MM.1S (cell line): ENCODE data around the gene DNAH6.
"Not testable (repeated sequence)": the region's sequence is repeated elsewhere in the genome, so short reads cannot be mapped to it uniquely, and the experiment has no call there.

Experiments used
- DNase-seq: peaks from one replicate; pipeline ENCODE4 v3.0.0-alpha.2; 2015
- H2AFZ ChIP-seq: fragments of 300-600 bp; sonication (generic); 2 replicates; pipeline ENCODE4 v1.6.0; 2016; ENCODE audit warnings: antibody characterized with exemption, low read length
- H3F3A ChIP-seq: fragments of 300-600 bp; sonication (generic); 2 replicates; pipeline ENCODE4 v1.6.1; 2016; ENCODE audit warnings: mild to moderate bottlenecking, antibody characterized with exemption, low read length, moderate library complexity, mixed read lengths; ENCODE audit not compliant: insufficient read depth
- H3K27ac ChIP-seq: fragments of 300-600 bp; sonication (generic); 2 replicates; pipeline ENCODE4 v1.5.1; 2016; ENCODE audit warnings: mild to moderate bottlenecking, low read length
- H3K27me3 ChIP-seq: fragments of 300-600 bp; sonication (generic); replicated peaks from 2 replicates; pipeline ENCODE4 v1.6.0; 2016; ENCODE audit warnings: low read length; ENCODE audit not compliant: insufficient read depth
- H3K36me3 ChIP-seq: fragments of 300-600 bp; sonication (generic); replicated peaks from 2 replicates; pipeline ENCODE4 v1.6.1; 2016; ENCODE audit warnings: mild to moderate bottlenecking, low read length, mixed read lengths; ENCODE audit not compliant: insufficient read depth
- H3K4me1 ChIP-seq: fragments of 300-600 bp; sonication (generic); 2 replicates; pipeline ENCODE4 v1.6.1; 2016; ENCODE audit warnings: low read length, mixed read lengths
- H3K4me2 ChIP-seq: fragments of 300-600 bp; sonication (generic); 2 replicates; pipeline ENCODE4 v1.6.0; 2016; ENCODE audit warnings: low read depth, low read length
- H3K4me3 ChIP-seq: fragments of 300-600 bp; sonication (generic); 2 replicates; pipeline ENCODE4 v1.5.1; 2016; ENCODE audit warnings: low read length, mixed read lengths
- H3K79me2 ChIP-seq: fragments of 300-600 bp; sonication (generic); 2 replicates; pipeline ENCODE4 v1.6.1; 2016; ENCODE audit warnings: mixed run types, low read length, mixed read lengths
- H3K9ac ChIP-seq: fragments of 300-600 bp; sonication (generic); 2 replicates; pipeline ENCODE4 v1.6.1; 2016; ENCODE audit warnings: low read length, mixed read lengths
- H3K9me2 ChIP-seq: fragments of 300-600 bp; sonication (generic); replicated peaks from 2 replicates; pipeline ENCODE4 v1.6.1; 2016; ENCODE audit warnings: mild to moderate bottlenecking, low read length, mixed read lengths; ENCODE audit not compliant: insufficient read depth
- H3K9me3 ChIP-seq: fragments of 300-600 bp; sonication (generic); replicated peaks from 2 replicates; pipeline ENCODE4 v1.6.1; 2016; ENCODE audit warnings: mild to moderate bottlenecking, low read length, mixed read lengths; ENCODE audit not compliant: insufficient read depth
- H4K20me1 ChIP-seq: fragments of 300-600 bp; sonication (generic); 2 replicates; pipeline ENCODE4 v1.6.1; 2016; ENCODE audit warnings: mild to moderate bottlenecking, low read length, moderate library complexity, mixed read lengths; ENCODE audit not compliant: insufficient read depth
- EZH2 ChIP-seq: fragments of 300-600 bp; sonication (generic); optimal IDR thresholded peaks from 2 replicates; pipeline ENCODE3; 2017; ENCODE audit warnings: low read depth, mild to moderate bottlenecking, antibody characterized with exemption, low read length, mixed read lengths
- EZH2phosphoT487 ChIP-seq: fragments of 300-600 bp; sonication (generic); IDR thresholded peaks from 2 replicates; pipeline ENCODE4 v1.6.1; 2018; ENCODE audit warnings: antibody characterized with exemption, low read length
- TF ChIP-seq, protein P1 (sequence below): fragments of 300-600 bp; sonication (generic); IDR thresholded peaks from 2 replicates; pipeline ENCODE4 v1.5.1; 2016; ENCODE audit warnings: antibody characterized with exemption, low read length, mixed read lengths

The DNAH6 gene

DNA sequence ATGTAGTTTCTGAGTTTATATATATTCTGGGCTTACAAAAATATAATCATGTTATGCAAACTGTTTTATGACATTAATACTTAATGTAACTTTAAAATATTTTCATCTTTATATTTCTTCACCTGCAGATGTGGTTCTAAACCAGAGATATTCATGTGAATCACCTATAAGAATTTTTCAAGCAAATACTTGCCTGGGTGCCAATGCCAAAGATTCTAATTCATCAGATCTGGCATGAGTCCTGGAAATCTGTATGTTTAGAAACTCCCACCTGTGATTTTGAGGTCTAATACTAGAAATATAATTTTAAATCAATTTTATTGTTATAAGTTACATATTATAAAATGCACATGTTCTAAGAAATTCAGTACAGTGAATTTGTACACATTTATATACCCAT lies 19.9 kb upstream of the DNAH6 start:
- H3K9me3 ChIP-seq = no peaks in the 10 kb centered on the region
- H3K27me3 ChIP-seq = no peaks in the 10 kb centered on the region
- no peak overlapping the region for H3K4me2 ChIP-seq
- H3K36me3 ChIP-seq = no peaks in the 10 kb centered on the region
- no peak overlapping the region for H3K27ac ChIP-seq
- H3K4me1 ChIP-seq = peaks cover 4% of the 10 kb centered on the region; the same call in 1 of the 2 replicates
- TF ChIP-seq EZH2 = no peak
- TF ChIP-seq, protein P1, sequence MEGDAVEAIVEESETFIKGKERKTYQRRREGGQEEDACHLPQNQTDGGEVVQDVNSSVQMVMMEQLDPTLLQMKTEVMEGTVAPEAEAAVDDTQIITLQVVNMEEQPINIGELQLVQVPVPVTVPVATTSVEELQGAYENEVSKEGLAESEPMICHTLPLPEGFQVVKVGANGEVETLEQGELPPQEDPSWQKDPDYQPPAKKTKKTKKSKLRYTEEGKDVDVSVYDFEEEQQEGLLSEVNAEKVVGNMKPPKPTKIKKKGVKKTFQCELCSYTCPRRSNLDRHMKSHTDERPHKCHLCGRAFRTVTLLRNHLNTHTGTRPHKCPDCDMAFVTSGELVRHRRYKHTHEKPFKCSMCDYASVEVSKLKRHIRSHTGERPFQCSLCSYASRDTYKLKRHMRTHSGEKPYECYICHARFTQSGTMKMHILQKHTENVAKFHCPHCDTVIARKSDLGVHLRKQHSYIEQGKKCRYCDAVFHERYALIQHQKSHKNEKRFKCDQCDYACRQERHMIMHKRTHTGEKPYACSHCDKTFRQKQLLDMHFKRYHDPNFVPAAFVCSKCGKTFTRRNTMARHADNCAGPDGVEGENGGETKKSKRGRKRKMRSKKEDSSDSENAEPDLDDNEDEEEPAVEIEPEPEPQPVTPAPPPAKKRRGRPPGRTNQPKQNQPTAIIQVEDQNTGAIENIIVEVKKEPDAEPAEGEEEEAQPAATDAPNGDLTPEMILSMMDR = no peak
- TF ChIP-seq EZH2phosphoT487 = no peak
- no peaks in the 10 kb centered on the region for H4K20me1 ChIP-seq
- no peak overlapping the region for H3K9ac ChIP-seq
- H3K4me3 ChIP-seq = no peak overlapping the region
- H3K9me2 ChIP-seq = no peaks in the 10 kb centered on the region
- H2AFZ ChIP-seq = no peak overlapping the region
- DNase-seq = no peak
- H3F3A ChIP-seq = no peaks in the 10 kb centered on the region
- no peaks in the 10 kb centered on the region for H3K79me2 ChIP-seq

DNA sequence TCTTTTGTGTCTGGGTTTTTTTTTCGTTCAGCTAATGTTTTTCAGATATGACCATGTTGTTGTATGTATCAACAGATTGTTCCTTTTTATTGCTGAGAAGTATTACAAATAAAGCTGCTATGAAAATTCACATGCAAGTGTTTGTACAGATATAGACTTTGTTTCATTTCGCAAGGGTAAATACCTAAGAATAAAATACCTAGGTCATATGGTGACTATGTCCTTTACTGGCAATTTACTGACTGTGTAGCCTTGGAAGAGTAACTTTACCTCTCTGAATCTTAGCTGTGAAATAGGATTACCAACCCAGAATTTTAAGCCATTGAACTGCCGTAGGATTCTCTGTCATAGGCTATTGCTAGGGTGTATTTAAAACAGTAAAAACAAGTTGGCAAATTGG lies 19.0 kb upstream of the DNAH6 start:
- Histone ChIP-seq H3K27ac (no peak overlapping the region), H2AFZ (no peak overlapping the region), H3K79me2 (no peaks in the 10 kb centered on the region), H3K36me3 (no peaks in the 10 kb centered on the region), H3K4me1 (no peaks in the 10 kb centered on the region), H3K4me3 (no peak overlapping the region), H3K9ac (no peak overlapping the region), H3K9me2 (no peaks in the 10 kb centered on the region), H3K4me2 (no peak overlapping the region), H4K20me1 (no peaks in the 10 kb centered on the region), H3K9me3 (no peaks in the 10 kb centered on the region), H3K27me3 (no peaks in the 10 kb centered on the region), H3F3A (no peaks in the 10 kb centered on the region)
- TF ChIP-seq EZH2 = no peak
- no peak for TF ChIP-seq EZH2phosphoT487
- TF ChIP-seq, protein P1 = no peak
- no peak for DNase-seq

DNA sequence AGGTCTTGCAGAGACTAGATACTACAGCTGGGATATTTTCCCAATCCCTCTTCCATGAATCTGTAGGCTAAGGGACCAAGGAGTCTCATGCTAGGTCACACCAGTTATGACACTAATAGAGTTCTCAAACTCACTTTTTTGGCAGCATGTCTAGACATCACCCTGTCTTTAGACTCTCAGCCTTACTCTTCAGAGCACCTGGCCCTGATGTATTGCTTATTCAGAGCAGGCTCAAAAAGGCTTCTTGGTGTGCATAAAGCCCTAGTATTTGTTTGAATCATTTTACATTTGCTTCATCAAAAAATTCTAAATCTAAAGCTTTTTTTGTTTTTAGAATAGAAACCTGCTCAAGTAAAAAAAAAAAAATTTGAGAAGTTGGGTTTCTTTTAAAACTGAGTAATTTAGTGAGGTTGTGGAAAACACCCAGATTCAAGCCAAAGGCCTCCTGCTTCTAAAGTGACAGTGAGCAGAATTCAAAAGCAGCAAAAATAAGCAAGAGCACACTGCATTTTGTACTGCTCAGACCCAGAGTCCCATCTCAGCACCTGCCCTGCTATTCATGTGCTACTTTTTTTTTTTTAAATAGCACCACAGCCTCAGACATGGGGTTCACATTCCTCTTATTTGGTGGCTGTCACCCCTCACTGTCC lies 18.0 kb upstream of the DNAH6 start:
- Histone ChIP-seq H3K4me3 (no peak overlapping the region), H3K79me2 (no peaks in the 10 kb centered on the region), H3K4me1 (no peaks in the 10 kb centered on the region), H3K36me3 (no peaks in the 10 kb centered on the region), H3K27me3 (no peaks in the 10 kb centered on the region), H3K27ac (no peak overlapping the region), H2AFZ (no peak overlapping the region), H3K4me2 (no peak overlapping the region), H3K9me2 (no peaks in the 10 kb centered on the region), H3F3A (no peaks in the 10 kb centered on the region), H4K20me1 (no peaks in the 10 kb centered on the region), H3K9me3 (no peaks in the 10 kb centered on the region), H3K9ac (no peak overlapping the region)
- TF ChIP-seq EZH2 (no peak), EZH2phosphoT487 (no peak)
- TF ChIP-seq, protein P1 = no peak
- DNase-seq = no peak

DNA sequence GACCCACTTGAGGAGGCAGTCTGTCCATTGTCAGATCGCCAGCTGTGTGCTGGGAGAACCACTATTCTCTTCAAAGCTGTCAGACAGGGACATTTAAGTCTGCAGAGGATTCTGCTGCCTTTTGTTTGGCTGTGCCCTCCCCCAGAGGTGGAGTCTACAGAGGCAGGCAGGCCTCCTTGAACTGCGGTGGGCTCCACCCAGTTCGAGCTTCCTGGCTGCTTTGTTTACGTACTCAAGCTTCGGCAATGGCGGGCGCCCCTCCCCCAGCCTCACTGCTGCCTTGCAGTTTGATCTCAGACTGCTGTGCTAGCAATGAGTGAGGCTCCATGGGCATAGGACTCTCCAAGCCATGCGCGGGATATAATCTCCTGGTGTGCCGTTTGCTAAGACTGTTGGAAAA lies 5.3 kb upstream of the DNAH6 start:
- H3K9me3 ChIP-seq, H3K9ac ChIP-seq, H3K4me2 ChIP-seq: not testable (repeated sequence)

More for the DNA sequence above, 5.3 kb upstream of the DNAH6 start:
- not testable (repeated sequence) for H3F3A ChIP-seq, H3K27ac ChIP-seq, H2AFZ ChIP-seq, H3K4me1 ChIP-seq, H3K36me3 ChIP-seq, H3K4me3 ChIP-seq, DNase-seq, H3K9me2 ChIP-seq, H3K27me3 ChIP-seq, H4K20me1 ChIP-seq, H3K79me2 ChIP-seq
